Measurements from ENCODE around the gene DISC1. TPM values are rescaled to one million over a fixed set of nuclear protein-coding genes. Genes with fewer than 3 reads are reported as not detected.

Gene DISC1
- total and polyA plus RNA-seq, 2 donors (not counting 3 experiments of a cell fraction or from before 2014, with no cell fraction given) = 3.3 to 14.7 TPM

DNA sequence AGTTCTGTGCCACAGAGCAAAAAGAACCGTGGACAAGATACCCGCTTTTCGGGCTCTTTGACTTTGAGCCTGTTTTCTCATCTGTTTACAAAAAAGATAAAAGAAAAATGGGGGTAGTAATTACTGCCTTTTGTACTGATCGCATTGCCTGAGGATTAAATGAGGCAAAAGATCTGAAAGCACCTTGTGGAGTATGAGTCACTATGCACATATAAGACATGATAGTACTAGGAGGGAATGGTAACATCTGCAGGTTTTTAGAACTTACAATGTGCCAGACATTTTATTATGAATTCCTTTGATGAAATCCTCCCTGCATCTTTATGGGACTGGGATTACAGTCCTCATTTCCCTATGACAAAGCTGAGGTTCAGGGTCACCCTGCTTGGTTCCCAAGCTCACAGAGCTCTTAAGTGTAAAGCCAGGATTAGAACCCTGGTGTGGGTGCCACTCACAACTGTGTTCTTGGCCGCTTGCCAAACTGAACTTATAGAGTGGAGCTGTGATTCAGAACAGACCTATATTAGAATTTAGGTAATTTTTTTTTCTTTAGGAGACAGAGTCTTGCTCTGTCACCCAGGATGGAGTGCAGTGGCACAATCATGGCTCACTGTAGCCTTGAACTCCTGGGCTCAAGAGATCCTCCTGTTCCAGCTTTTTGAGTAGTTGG, 1.8 kb downstream of the DISC1 start:
- Histone ChIP-seq H3K36me3 (ENCODE audit: control insufficient read depth in 2 of 2, extremely low read depth in 1 of 2, insufficient read depth in 2 of 2, low read length in 2 of 2) (no peaks in the 10 kb centered on the region), H4K20me1 (replicated peaks; ENCODE audit: control insufficient read depth, extremely low read depth, insufficient read depth, low read length) (no peaks in the 10 kb centered on the region), H3K27me3 (ENCODE audit: control insufficient read depth in 2 of 2, insufficient read depth in 2 of 2, low read length in 2 of 2) (no peaks in the 10 kb centered on the region), H3K9me3 (replicated peaks; ENCODE audit: control insufficient read depth, insufficient read depth, low read length) (no peaks in the 10 kb centered on the region), H3K79me2 (ENCODE audit: control insufficient read depth, insufficient read depth, low read length) (no peaks in the 10 kb centered on the region), H2AFZ (ENCODE audit: low read depth, low read length) (no peak overlapping the region), H3K27ac (ENCODE audit: insufficient read depth, low read depth, low read length) (no peak overlapping the region), H3K9ac (replicated peaks; ENCODE audit: extremely low read depth, insufficient read depth, low read length) (no peak overlapping the region), H3K4me3 (replicated peaks in 1 of 3; ENCODE audit: insufficient read depth in 1 of 3, low read depth in 1 of 3, low read length in 3 of 3) (no peak overlapping the region), H3K4me1 (ENCODE audit: control insufficient read depth, extremely low read depth, insufficient read depth, low read length) (peaks cover 14% of the 10 kb centered on the region), H3K4me2 (ENCODE audit: insufficient read depth, low read length) (no peak overlapping the region), H3K9me1 (replicated peaks; ENCODE audit: control insufficient read depth, extremely low read depth, insufficient read depth, low read length) (no peaks in the 10 kb centered on the region)
- peak; percentile 15 for DNase-seq (ENCODE audit: low read depth, low spot score)
- BruUV-seq (replicated peaks) = no TSS peak
- CTCF ChIA-PET = no interaction called here
- FAIRE-seq = no peak
- intact Hi-C loops (cut with micrococcal nuclease) = loop anchor here (5.0 kb wide), 1 partner anchor 1004 kb away; the partner anchor contains the start of gene SIPA1L2
- no peak for TF ChIP-seq POLR2A (IDR thresholded peaks at IDR 0.05; ENCODE audit: low read depth, low read length)
- TF ChIP-seq, protein P1, sequence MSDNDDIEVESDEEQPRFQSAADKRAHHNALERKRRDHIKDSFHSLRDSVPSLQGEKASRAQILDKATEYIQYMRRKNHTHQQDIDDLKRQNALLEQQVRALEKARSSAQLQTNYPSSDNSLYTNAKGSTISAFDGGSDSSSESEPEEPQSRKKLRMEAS (IDR thresholded peaks at IDR 0.05; ENCODE audit: insufficient read depth, insufficient read length) = no peak
- no peak for TF ChIP-seq MYC (IDR thresholded peaks at IDR 0.05; ENCODE audit: low read depth, low read length)
- no peak for TF ChIP-seq EZH2 (IDR thresholded peaks at IDR 0.05; ENCODE audit: borderline replicate concordance, low read depth, low read length, severe bottlenecking)
- TF ChIP-seq GATA2 (IDR thresholded peaks at IDR 0.05; ENCODE audit: insufficient read depth, insufficient read length, low read depth, low read length) = no peak
- no peak for TF ChIP-seq POLR2AphosphoS5 (IDR thresholded peaks at IDR 0.05; ENCODE audit: insufficient read depth, low read depth, low read length)
- TF ChIP-seq FOS (IDR thresholded peaks at IDR 0.05; ENCODE audit: borderline replicate concordance, insufficient read depth, low read length) = no peak
- no peak for TF ChIP-seq JUN (IDR thresholded peaks at IDR 0.05; ENCODE audit: borderline replicate concordance, insufficient read depth, insufficient read length, low read depth)
- TF ChIP-seq, protein P2, sequence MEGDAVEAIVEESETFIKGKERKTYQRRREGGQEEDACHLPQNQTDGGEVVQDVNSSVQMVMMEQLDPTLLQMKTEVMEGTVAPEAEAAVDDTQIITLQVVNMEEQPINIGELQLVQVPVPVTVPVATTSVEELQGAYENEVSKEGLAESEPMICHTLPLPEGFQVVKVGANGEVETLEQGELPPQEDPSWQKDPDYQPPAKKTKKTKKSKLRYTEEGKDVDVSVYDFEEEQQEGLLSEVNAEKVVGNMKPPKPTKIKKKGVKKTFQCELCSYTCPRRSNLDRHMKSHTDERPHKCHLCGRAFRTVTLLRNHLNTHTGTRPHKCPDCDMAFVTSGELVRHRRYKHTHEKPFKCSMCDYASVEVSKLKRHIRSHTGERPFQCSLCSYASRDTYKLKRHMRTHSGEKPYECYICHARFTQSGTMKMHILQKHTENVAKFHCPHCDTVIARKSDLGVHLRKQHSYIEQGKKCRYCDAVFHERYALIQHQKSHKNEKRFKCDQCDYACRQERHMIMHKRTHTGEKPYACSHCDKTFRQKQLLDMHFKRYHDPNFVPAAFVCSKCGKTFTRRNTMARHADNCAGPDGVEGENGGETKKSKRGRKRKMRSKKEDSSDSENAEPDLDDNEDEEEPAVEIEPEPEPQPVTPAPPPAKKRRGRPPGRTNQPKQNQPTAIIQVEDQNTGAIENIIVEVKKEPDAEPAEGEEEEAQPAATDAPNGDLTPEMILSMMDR (IDR thresholded peaks at IDR 0.05; ENCODE audit: extremely low read depth in 1 of 2, insufficient read depth in 1 of 2, low read depth in 1 of 2, low read length in 2 of 2) = no peak
- dilution Hi-C loops (cut with MboI; ENCODE audit: extremely low pct_ligation_motif_present, low sequenced_read_pairs) = no loop called here
- POLR2A ChIA-PET = no interaction called here
